Measurements from ENCODE around the gene C5orf58. TPM values are rescaled to one million over a fixed set of nuclear protein-coding genes. Genes with fewer than 3 reads are reported as not detected.

C5orf58 gene
- total RNA-seq, 4 donors from 2014 or later, result not detected

- Histone ChIP-seq H3K36me3 (no peaks in the 10 kb centered on the region), H3K9me3 (no peaks in the 10 kb centered on the region), H3K4me1 (no peaks in the 10 kb centered on the region), H3K4me3 (no peak overlapping the region), H3K27me3 (no peaks in the 10 kb centered on the region), H3K27ac (no peak overlapping the region)
- no peak for DNase-seq
- intact Hi-C loops (cut with DNase I; ENCODE audit: low total_unique reads), result loop anchor here (10.0 kb wide), 1 partner anchor 403 kb away; no protein-coding TSS in a partner anchor
- TF ChIP-seq, protein P1, sequence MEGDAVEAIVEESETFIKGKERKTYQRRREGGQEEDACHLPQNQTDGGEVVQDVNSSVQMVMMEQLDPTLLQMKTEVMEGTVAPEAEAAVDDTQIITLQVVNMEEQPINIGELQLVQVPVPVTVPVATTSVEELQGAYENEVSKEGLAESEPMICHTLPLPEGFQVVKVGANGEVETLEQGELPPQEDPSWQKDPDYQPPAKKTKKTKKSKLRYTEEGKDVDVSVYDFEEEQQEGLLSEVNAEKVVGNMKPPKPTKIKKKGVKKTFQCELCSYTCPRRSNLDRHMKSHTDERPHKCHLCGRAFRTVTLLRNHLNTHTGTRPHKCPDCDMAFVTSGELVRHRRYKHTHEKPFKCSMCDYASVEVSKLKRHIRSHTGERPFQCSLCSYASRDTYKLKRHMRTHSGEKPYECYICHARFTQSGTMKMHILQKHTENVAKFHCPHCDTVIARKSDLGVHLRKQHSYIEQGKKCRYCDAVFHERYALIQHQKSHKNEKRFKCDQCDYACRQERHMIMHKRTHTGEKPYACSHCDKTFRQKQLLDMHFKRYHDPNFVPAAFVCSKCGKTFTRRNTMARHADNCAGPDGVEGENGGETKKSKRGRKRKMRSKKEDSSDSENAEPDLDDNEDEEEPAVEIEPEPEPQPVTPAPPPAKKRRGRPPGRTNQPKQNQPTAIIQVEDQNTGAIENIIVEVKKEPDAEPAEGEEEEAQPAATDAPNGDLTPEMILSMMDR (IDR thresholded peaks at IDR 0.05), result no peak
- no peak for TF ChIP-seq POLR2A (IDR thresholded peaks at IDR 0.05)
Observed at GRCh38 chr5:170221327-170221741, 11.5 kb upstream of the C5orf58 start.

GRCh38 chr5:170223360-170223759 lies 9.4 kb upstream of the C5orf58 start:
- Histone ChIP-seq H3K4me1 (no peaks in the 10 kb centered on the region), H3K36me3 (no peaks in the 10 kb centered on the region)
- intact Hi-C loops (cut with DNase I; ENCODE audit: low total_unique reads), result loop anchor here (10.0 kb wide), 1 partner anchor 401 kb away; no protein-coding TSS in a partner anchor

DNA sequence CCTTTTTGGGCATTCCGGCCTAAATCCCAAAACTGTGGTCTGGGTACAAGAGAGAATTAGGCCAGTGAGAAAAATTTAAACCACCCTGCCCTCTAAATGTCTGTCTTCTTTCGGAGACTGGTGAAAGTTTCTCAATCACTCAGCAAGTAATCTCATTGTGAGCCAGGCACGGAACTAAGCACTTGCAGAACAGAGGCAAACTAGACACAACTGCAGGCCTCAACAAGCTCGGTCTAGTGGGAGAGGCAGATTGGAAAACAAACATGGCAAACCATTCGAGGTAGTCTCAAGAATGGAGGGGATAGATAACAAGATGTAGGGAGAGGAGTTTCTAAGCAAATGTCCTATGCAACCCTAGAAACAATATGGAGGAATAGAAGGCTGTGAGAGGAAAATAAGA lies 8.9 kb upstream of the C5orf58 start:
- intact Hi-C loops (cut with DNase I; ENCODE audit: low total_unique reads), result loop anchor here (10.0 kb wide), 1 partner anchor 401 kb away; no protein-coding TSS in a partner anchor
- no peaks in the 10 kb centered on the region for H3K9me3 ChIP-seq
- H3K4me3 ChIP-seq, result no peak overlapping the region
- TF ChIP-seq POLR2A (IDR thresholded peaks at IDR 0.05), result no peak
- TF ChIP-seq, protein P1 (IDR thresholded peaks at IDR 0.05), result no peak
- no peak for DNase-seq
- H3K36me3 ChIP-seq, result no peaks in the 10 kb centered on the region
- no peaks in the 10 kb centered on the region for H3K27me3 ChIP-seq
- no peak overlapping the region for H3K27ac ChIP-seq
- H3K4me1 ChIP-seq, result no peaks in the 10 kb centered on the region

More at GRCh38 chr5:170223360-170223759, 9.4 kb upstream of the C5orf58 start:
- Histone ChIP-seq H3K9me3 (no peaks in the 10 kb centered on the region), H3K27me3 (no peaks in the 10 kb centered on the region), H3K27ac (no peak overlapping the region), H3K4me3 (no peak overlapping the region)
- TF ChIP-seq, protein P1 (IDR thresholded peaks at IDR 0.05), result no peak
- no peak for TF ChIP-seq POLR2A (IDR thresholded peaks at IDR 0.05)
- DNase-seq, result no peak

DNA sequence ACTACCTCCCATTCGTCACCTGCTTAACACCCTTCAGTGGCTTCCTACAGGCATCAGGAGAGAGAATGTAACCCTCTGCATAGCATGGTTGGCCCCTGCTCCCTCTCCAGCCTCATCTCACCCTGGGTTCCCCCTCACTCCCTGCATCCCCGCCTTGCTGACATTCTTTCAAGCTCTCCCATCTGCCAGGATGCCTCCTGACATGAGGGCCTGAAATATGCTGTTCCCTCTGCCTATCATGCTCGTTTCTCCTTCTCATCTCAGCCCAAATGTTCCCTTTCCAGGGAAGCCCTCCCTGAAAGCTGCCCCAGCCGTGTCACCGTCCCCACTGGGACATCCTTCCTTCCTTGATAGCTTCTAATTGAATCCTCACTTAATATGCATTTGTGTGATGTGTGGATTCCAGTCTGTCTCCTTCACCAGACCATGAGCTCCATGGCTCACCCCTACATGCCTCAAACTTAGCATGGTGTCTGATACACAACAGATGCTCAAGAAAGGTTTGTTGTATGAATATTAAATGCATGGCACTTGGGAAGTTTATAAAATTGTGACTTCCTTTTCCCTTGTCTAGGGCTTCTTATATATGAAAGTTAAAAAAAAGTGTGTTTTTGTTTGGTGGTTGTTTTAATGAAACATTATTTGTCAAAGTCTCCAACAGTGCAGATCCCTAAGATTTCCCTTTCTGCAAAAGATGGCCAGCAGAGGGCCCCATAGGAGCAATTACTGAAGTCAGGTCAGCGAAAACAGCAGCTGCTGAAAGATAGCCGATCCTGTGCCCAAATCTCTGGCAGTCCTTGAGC lies 7.3 kb upstream of the C5orf58 start:
- H3K4me3 ChIP-seq, result no peak overlapping the region
- TF ChIP-seq, protein P1 (IDR thresholded peaks at IDR 0.05), result peak; percentile 63 to 75 (median 72)
- no peak for TF ChIP-seq POLR2A (IDR thresholded peaks at IDR 0.05)
- no peaks in the 10 kb centered on the region for H3K9me3 ChIP-seq
- no peaks in the 10 kb centered on the region for H3K4me1 ChIP-seq
- H3K27me3 ChIP-seq, result no peaks in the 10 kb centered on the region
- no peaks in the 10 kb centered on the region for H3K36me3 ChIP-seq
- peak; percentile 79 to 86 for DNase-seq
- H3K27ac ChIP-seq, result peak overlapping the region; percentile 78
- intact Hi-C loops (cut with DNase I; ENCODE audit: low total_unique reads), result loop anchor here (10.0 kb wide), 1 partner anchor 399 kb away; no protein-coding TSS in a partner anchor

DNA sequence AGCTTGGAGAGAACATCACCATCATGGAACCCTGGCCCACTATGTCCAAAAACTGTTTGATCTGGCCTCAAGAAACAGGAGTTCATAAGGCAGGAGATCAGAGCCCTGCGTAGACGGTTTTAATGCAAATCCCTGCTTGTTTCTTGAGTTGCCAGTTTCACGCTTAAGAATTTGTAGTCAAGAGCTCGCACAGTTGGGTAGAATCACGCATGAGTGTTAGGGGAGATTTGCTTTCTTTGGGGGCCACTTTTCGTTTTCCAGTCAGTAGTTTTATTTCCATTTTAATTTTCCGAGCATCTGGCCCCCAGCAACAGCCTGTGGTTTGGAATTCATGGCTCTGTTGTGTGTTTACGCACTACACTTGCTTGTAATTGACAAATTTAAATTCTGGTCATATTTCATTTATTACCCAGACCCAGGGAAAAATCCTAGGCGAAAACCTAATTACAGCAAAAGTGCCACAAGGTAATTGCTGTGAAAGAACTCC lies 6.6 kb upstream of the C5orf58 start:
- no peak for DNase-seq
- Histone ChIP-seq H3K4me3 (no peak overlapping the region), H3K4me1 (no peaks in the 10 kb centered on the region), H3K36me3 (no peaks in the 10 kb centered on the region), H3K27ac (peak overlapping the region; percentile 78), H3K9me3 (no peaks in the 10 kb centered on the region), H3K27me3 (no peaks in the 10 kb centered on the region)
- no peak for TF ChIP-seq POLR2A (IDR thresholded peaks at IDR 0.05)
- TF ChIP-seq, protein P1 (IDR thresholded peaks at IDR 0.05), result no peak
- intact Hi-C loops (cut with DNase I; ENCODE audit: low total_unique reads), result loop anchor here (10.0 kb wide), 1 partner anchor 399 kb away; no protein-coding TSS in a partner anchor

All from uterus (tissue), 4 donors.